Ovary (tissue), 9 donors: ENCODE data around the gene TOP3B. TPM values are rescaled to one million over a fixed set of nuclear protein-coding genes. Genes with fewer than 3 reads are reported as not detected.

ENCODE experiments used
- DNase-seq, 5 donors: peaks; one replicate each; pipeline ENCODE4 v3.0.0-alpha.2; 2019 to 2020
- H3K27ac ChIP-seq, 2 donors: fragments of 200-600 bp; one replicate each; pipeline versions ENCODE4 v1.5.1 to v1.8.0; 2019 to 2022
- H3K27me3 ChIP-seq: fragments of 200-600 bp; one replicate; pipeline ENCODE4 v1.8.0; 2022
- H3K36me3 ChIP-seq: fragments of 200-600 bp; sonication (generic); one replicate; pipeline ENCODE4 v1.5.1; 2019
- H3K4me1 ChIP-seq: one replicate; pipeline ENCODE4 v1.8.1; 2013; ENCODE audit warnings: mild to moderate bottlenecking, moderate library complexity; ENCODE audit not compliant: insufficient read depth
- H3K4me3 ChIP-seq: fragments of 200-600 bp; sonication (generic); one replicate; pipeline ENCODE4 v1.5.1; 2017
- H3K9me3 ChIP-seq, 2 donors: fragments of 200-600 bp in 1 of 2; sonication (generic) in 1 of 2; one replicate each; pipeline versions ENCODE4 v1.5.1 to v1.8.1; 2013 to 2019; ENCODE audit warnings: mild to moderate bottlenecking in 1 of 2, moderate library complexity in 1 of 2
- CTCF ChIP-seq, 3 donors: fragments of 450-650 bp in 2 of 3; fragments of 200-600 bp in 1 of 3; IDR thresholded peaks; one replicate each; pipeline versions ENCODE4 v1.5.1 to v1.8.0; 2016 to 2022; ENCODE audit warnings: antibody characterized with exemption in 3 of 3, mild to moderate bottlenecking in 1 of 3
- EP300 ChIP-seq: sonication (generic); formaldehyde crosslinking; IDR thresholded peaks from one replicate; pipeline ENCODE4 v1.6.1; 2017; ENCODE audit warnings: antibody characterized with exemption
- POLR2A ChIP-seq: fragments of 450-650 bp; IDR thresholded peaks from one replicate; pipeline ENCODE4 v1.6.1; 2017; ENCODE audit warnings: antibody characterized with exemption, mild to moderate bottlenecking, moderate library complexity
- WGBS, 3 donors: extraction: QIAGEN DNeasy Blood & Tissue Kit in 1 of 3; methylation state at CpG; one replicate each; pipeline versions ENCODE4 v1.1.5 to v1.1.7; 2013 to 2017; 5-methylcytosine and 5-hydroxymethylcytosine counted together
- intact Hi-C, 4 donors: fragments of 100-400 bp; cut with DNase I; formaldehyde crosslinking; loops; one replicate each; pipeline versions ENCODE4 v1.11.0 to v1.15.1; 2022 to 2023
- polyA plus RNA-seq, 2 donors: library from polyadenylated mRNA; stranded (reverse); fragments of 200-250 nt in 1 of 2; fragments of 350-450 nt in 1 of 2; fragmentation: Illumina TruSeq in 1 of 2; extraction: RNeasy Lipid Tissue Mini Kit (QIAGEN cat#74804) in 1 of 2; gene quantifications; one replicate each; pipeline ENCODE4 v1.2.3, GENCODE V29; 2013 to 2014
- total RNA-seq, 7 donors: library from RNA; depleted of rRNA in 2 of 7; stranded (reverse); fragments of >200 nt in 2 of 7; fragmentation: NEBNext Ultra II Directional in 3 of 7; extraction: Animal tissue kit (Norgen Biotek cat#: 25700) in 3 of 7; gene quantifications; one replicate each; pipeline versions ENCODE4 v1.1.0 to v1.2.4, GENCODE V29; 2016 to 2023
- donor health status: DM: no; HTN: no; CAD: no; lungs with moderate emphysema.
- donor health status: DM: no; HTN: no; CAD: no.
- donor health status: Bipolar disorder and iron deficiency.
- donor health status: DM: yes; HTN: yes; CAD: no.
- donor health status: DM: no; HTN: no; CAD: no.
- donor health status: DM: yes; HTN: yes; CAD: no.

The TOP3B gene
- total and polyA plus RNA-seq, 9 donors, result 9.1 to 31.5 (median 24.1) TPM

GRCh38 chr22:21948824-21949568 is 33.6 kb downstream of the TOP3B start:
- DNase-seq, result no peak
- Histone ChIP-seq H3K36me3 (no peaks in the 10 kb centered on the region), H3K27ac (no peak overlapping the region), H3K9me3 (no peaks in the 10 kb centered on the region), H3K4me1 (no peaks in the 10 kb centered on the region), H3K27me3 (no peaks in the 10 kb centered on the region), H3K4me3 (no peak overlapping the region)
- WGBS, 3 donors, result 78 to 87% (median 86%) methylated on average over 7 of the region's 7 CpGs
- TF ChIP-seq POLR2A, result no peak
- no peak for TF ChIP-seq CTCF (IDR thresholded peaks at IDR 0.05)
- no peak for TF ChIP-seq EP300
- intact Hi-C loops, result no loop called here

GRCh38 chr22:21948390-21948789 is 34.2 kb downstream of the TOP3B start:
- 73 to 82% (median 74%) methylated on average over 8 of the region's 8 CpGs for WGBS, 3 donors
- Histone ChIP-seq H3K27ac (no peak overlapping the region), H3K4me3 (no peak overlapping the region), H3K27me3 (no peaks in the 10 kb centered on the region), H3K9me3 (no peaks in the 10 kb centered on the region), H3K36me3 (no peaks in the 10 kb centered on the region), H3K4me1 (no peaks in the 10 kb centered on the region)
- DNase-seq, result no peak
- TF ChIP-seq CTCF (IDR thresholded peaks at IDR 0.05) (no peak), POLR2A (no peak), EP300 (no peak)
- intact Hi-C loops, result no loop called here

GRCh38 chr22:21947040-21948014 is 35.3 kb downstream of the TOP3B start:
- H3K9me3 ChIP-seq, result no peaks in the 10 kb centered on the region
- WGBS, 3 donors, result 59 to 76% (median 73%) methylated on average over 16 of the region's 16 CpGs
- no peaks in the 10 kb centered on the region for H3K27me3 ChIP-seq
- H3K27ac ChIP-seq, result no peak overlapping the region
- intact Hi-C loops, result no loop called here
- TF ChIP-seq EP300 (no peak), CTCF (IDR thresholded peaks at IDR 0.05) (peak in 1 of 3 donors; percentile 31)
- H3K36me3 ChIP-seq, result no peaks in the 10 kb centered on the region
- H3K4me1 ChIP-seq, result peaks cover 4% of the 10 kb centered on the region
- no peak for DNase-seq
- no peak overlapping the region for H3K4me3 ChIP-seq

- Histone ChIP-seq H3K36me3 (no peaks in the 10 kb centered on the region), H3K9me3 (no peaks in the 10 kb centered on the region), H3K4me1 (peaks cover 5% of the 10 kb centered on the region), H3K4me3 (no peak overlapping the region), H3K27ac (no peak overlapping the region), H3K27me3 (no peaks in the 10 kb centered on the region)
- TF ChIP-seq POLR2A (no peak), CTCF (IDR thresholded peaks at IDR 0.05) (no peak), EP300 (no peak)
- intact Hi-C loops, result no loop called here
- peak in 1 of 5 donors; percentile 17 for DNase-seq
- WGBS, 3 donors, result 87 to 90% (median 89%) methylated on average over 12 of the region's 12 CpGs
These were observed 36.2 kb downstream of the TOP3B start for GRCh38 chr22:21946262-21946925.
